Measurements from ENCODE around the gene MIS18BP1. TPM values are rescaled to one million over a fixed set of nuclear protein-coding genes. Genes with fewer than 3 reads are reported as not detected.

Gene MIS18BP1
- total and polyA plus RNA-seq, 9 of the 15 experiments (the other 6 are each of a cell fraction or from before 2014, with no cell fraction given): 5.0 to 29.1 (median 19.1) TPM

DNA sequence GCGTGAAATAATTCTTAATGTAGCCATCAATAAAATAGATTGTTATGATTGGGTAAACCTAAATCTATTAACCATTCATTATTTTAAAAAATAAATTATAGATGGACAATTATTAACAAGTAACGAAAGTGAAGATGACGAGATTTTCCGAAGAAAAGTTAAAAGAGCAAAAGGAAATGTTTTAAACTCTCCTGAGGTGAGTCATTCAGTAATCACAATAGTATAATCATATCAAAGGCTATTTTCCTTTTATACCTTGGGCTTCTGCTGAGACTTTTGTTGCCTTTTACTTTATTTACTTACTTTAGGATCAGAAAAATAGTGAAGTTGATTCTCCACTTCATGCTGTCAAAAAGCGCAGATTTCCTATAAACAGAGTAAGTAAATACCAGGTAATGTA lies 71.7 kb downstream of the MIS18BP1 start:
- Histone ChIP-seq H2AFZ (ENCODE audit: low read depth, low read length) (no peak overlapping the region), H3K79me2 (ENCODE audit: control insufficient read depth, insufficient read depth, low read length) (no peaks in the 10 kb centered on the region), H3K4me1 (replicated peaks in 1 of 2; ENCODE audit: control insufficient read depth in 2 of 2, insufficient read depth in 2 of 2, low read length in 2 of 2) (no peaks in the 10 kb centered on the region), H3K4me3 (no peak overlapping the region), H3K9me3 (replicated peaks; ENCODE audit: control insufficient read depth, insufficient read depth, low read depth, low read length) (no peaks in the 10 kb centered on the region), H3K36me3 (ENCODE audit: control insufficient read depth, insufficient read depth, low read length) (0 out of 3 replicates have a peak, but pooled peaks cover 9% of the 10 kb centered on the region), H3K9me1 (ENCODE audit: control insufficient read depth, insufficient read depth, low read length) (no peaks in the 10 kb centered on the region), H3K4me2 (ENCODE audit: insufficient read depth, low read length) (no peak overlapping the region), H4K20me1 (replicated peaks; ENCODE audit: control insufficient read depth, insufficient read depth, low read length) (no peaks in the 10 kb centered on the region), H3K27ac (ENCODE audit: extremely low read depth, low read depth, low read length) (no peak overlapping the region), H3K27me3 (ENCODE audit: control insufficient read depth in 2 of 2, insufficient read depth in 2 of 2, low read length in 2 of 2) (no peaks in the 10 kb centered on the region), H3K9ac (ENCODE audit: insufficient read depth in 1 of 2, low read depth in 2 of 2, low read length in 2 of 2) (no peak overlapping the region)
- WGBS (ENCODE audit: insufficient coverage, low coverage, missing lambda C conversion rate): 96% methylated on average over 5 of the region's 5 CpGs
- in situ Hi-C loops (cut with MboI): no loop called here
- no TSS peak for BruUV-seq (replicated peaks)
- ChIA-PET CTCF (ENCODE audit: low intra/inter-chr PET ratio) (no interaction called here), POLR2A (no interaction called here)
- ATAC-seq: no peak
- intact Hi-C loops (cut with micrococcal nuclease): no loop called here
- TF ChIP-seq ZNF431 (CRISPR knock-in tag; IDR thresholded peaks at IDR 0.05): no peak
- no peak for TF ChIP-seq SRF (CRISPR knock-in tag; IDR thresholded peaks at IDR 0.05)
- no peak for TF ChIP-seq TGIF2 (CRISPR knock-in tag; IDR thresholded peaks at IDR 0.05)
- no peak for TF ChIP-seq ADNP (tag; IDR thresholded peaks at IDR 0.05)
- TF ChIP-seq, protein P1, sequence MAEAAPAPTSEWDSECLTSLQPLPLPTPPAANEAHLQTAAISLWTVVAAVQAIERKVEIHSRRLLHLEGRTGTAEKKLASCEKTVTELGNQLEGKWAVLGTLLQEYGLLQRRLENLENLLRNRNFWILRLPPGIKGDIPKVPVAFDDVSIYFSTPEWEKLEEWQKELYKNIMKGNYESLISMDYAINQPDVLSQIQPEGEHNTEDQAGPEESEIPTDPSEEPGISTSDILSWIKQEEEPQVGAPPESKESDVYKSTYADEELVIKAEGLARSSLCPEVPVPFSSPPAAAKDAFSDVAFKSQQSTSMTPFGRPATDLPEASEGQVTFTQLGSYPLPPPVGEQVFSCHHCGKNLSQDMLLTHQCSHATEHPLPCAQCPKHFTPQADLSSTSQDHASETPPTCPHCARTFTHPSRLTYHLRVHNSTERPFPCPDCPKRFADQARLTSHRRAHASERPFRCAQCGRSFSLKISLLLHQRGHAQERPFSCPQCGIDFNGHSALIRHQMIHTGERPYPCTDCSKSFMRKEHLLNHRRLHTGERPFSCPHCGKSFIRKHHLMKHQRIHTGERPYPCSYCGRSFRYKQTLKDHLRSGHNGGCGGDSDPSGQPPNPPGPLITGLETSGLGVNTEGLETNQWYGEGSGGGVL (CRISPR knock-in tag; IDR thresholded peaks at IDR 0.05): no peak
- TF ChIP-seq SIN3B (IDR thresholded peaks at IDR 0.05; ENCODE audit: low read depth): no peak
- TF ChIP-seq, protein P2, sequence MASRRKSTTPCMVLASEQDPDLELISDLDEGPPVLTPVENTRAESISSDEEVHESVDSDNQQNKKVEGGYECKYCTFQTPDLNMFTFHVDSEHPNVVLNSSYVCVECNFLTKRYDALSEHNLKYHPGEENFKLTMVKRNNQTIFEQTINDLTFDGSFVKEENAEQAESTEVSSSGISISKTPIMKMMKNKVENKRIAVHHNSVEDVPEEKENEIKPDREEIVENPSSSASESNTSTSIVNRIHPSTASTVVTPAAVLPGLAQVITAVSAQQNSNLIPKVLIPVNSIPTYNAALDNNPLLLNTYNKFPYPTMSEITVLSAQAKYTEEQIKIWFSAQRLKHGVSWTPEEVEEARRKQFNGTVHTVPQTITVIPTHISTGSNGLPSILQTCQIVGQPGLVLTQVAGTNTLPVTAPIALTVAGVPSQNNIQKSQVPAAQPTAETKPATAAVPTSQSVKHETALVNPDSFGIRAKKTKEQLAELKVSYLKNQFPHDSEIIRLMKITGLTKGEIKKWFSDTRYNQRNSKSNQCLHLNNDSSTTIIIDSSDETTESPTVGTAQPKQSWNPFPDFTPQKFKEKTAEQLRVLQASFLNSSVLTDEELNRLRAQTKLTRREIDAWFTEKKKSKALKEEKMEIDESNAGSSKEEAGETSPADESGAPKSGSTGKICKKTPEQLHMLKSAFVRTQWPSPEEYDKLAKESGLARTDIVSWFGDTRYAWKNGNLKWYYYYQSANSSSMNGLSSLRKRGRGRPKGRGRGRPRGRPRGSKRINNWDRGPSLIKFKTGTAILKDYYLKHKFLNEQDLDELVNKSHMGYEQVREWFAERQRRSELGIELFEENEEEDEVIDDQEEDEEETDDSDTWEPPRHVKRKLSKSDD (conservative IDR thresholded peaks at IDR 0.05; ENCODE audit: low read length): no peak
- TF ChIP-seq PPARD (CRISPR knock-in tag; IDR thresholded peaks at IDR 0.05): no peak
- no peak for TF ChIP-seq TFAM (CRISPR knock-in tag; conservative IDR thresholded peaks at IDR 0.05)
- TF ChIP-seq PTTG1 (tag; IDR thresholded peaks at IDR 0.05; ENCODE audit: low read depth): no peak
- TF ChIP-seq FOXA1 (IDR thresholded peaks at IDR 0.05; ENCODE audit: borderline replicate concordance): no peak
- no peak for TF ChIP-seq SP2 (IDR thresholded peaks at IDR 0.05; ENCODE audit: extremely low read depth, low read depth, low read length, poor library complexity, severe bottlenecking)
- no peak for TF ChIP-seq PHB2 (IDR thresholded peaks at IDR 0.05; ENCODE audit: low read depth)
- TF ChIP-seq MCM7 (IDR thresholded peaks at IDR 0.05): no peak
- TF ChIP-seq, protein P3, sequence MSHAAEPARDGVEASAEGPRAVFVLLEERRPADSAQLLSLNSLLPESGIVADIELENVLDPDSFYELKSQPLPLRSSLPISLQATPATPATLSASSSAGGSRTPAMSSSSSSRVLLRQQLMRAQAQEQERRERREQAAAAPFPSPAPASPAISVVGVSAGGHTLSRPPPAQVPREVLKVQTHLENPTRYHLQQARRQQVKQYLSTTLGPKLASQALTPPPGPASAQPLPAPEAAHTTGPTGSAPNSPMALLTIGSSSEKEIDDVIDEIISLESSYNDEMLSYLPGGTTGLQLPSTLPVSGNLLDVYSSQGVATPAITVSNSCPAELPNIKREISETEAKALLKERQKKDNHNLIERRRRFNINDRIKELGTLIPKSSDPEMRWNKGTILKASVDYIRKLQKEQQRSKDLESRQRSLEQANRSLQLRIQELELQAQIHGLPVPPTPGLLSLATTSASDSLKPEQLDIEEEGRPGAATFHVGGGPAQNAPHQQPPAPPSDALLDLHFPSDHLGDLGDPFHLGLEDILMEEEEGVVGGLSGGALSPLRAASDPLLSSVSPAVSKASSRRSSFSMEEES (CRISPR knock-in tag; IDR thresholded peaks at IDR 0.05): no peak
- no peak for TF ChIP-seq NELFE (IDR thresholded peaks at IDR 0.05; ENCODE audit: insufficient read depth, insufficient read length)
- TF ChIP-seq RFX5 (IDR thresholded peaks at IDR 0.05; ENCODE audit: low read depth, low read length): no peak
- TF ChIP-seq ZNF76 (CRISPR knock-in tag; IDR thresholded peaks at IDR 0.05; ENCODE audit: borderline replicate concordance): no peak
- DNase-seq (ENCODE audit: extremely low read depth in 1 of 4, low spot score in 3 of 4): no peak
- no peak for FAIRE-seq

Data from K562 (cell line).